ENCODE data around the gene CRIM1.
"Not testable (repeated sequence)": the region's sequence is repeated elsewhere in the genome, so short reads cannot be mapped to it uniquely, and the experiment has no call there.

Gene CRIM1

GRCh38 chr2:36355151-36355889 lies at the start of gene CRIM1:
CRIM1 (plus strand) TSS chr2:36355778; CDS start chr2:36356293, 515 bp downstream.
- peak; percentile 61 for ATAC-seq
- peak within 1 kb of the TSS; percentile 70 for H3K4me3 Mint-ChIP-seq
- no peak within 1 kb of the TSS for H3K27ac Mint-ChIP-seq
- peaks cover 33% of the 10 kb centered on the region for H3K4me1 Mint-ChIP-seq
- H3K27me3 Mint-ChIP-seq, result peaks cover 42% of the 10 kb centered on the region
- peaks cover 4% of the 10 kb centered on the region for H3K9me3 Mint-ChIP-seq
- no peaks in the 10 kb centered on the region for H3K36me3 Mint-ChIP-seq

- H3K9me3 Mint-ChIP-seq, result no peaks in the 10 kb centered on the region
- ATAC-seq, result no peak
Observed at GRCh38 chr2:36307441-36307840, 48.1 kb upstream of the CRIM1 start.

GRCh38 chr2:36310444-36310843 lies 45.1 kb upstream of the CRIM1 start:
- H3K27ac Mint-ChIP-seq, H3K4me3 Mint-ChIP-seq, H3K27me3 Mint-ChIP-seq: not testable (repeated sequence)

More at GRCh38 chr2:36307441-36307840, 48.1 kb upstream of the CRIM1 start:
- H3K36me3 Mint-ChIP-seq, result no peaks in the 10 kb centered on the region
- H3K27me3 Mint-ChIP-seq, result no peaks in the 10 kb centered on the region
- H3K4me1 Mint-ChIP-seq, result no peaks in the 10 kb centered on the region
- H3K4me3 Mint-ChIP-seq, result no peak overlapping the region
- no peak overlapping the region for H3K27ac Mint-ChIP-seq

GRCh38 chr2:36318547-36318946 lies 37.0 kb upstream of the CRIM1 start:
- no peaks in the 10 kb centered on the region for H3K4me1 Mint-ChIP-seq
- H3K27ac Mint-ChIP-seq, result no peak overlapping the region
- peaks cover 5% of the 10 kb centered on the region for H3K9me3 Mint-ChIP-seq
- H3K36me3 Mint-ChIP-seq, result no peaks in the 10 kb centered on the region
- H3K27me3 Mint-ChIP-seq, result peaks cover 18% of the 10 kb centered on the region
- no peak overlapping the region for H3K4me3 Mint-ChIP-seq
- ATAC-seq, result no peak

More at GRCh38 chr2:36310444-36310843, 45.1 kb upstream of the CRIM1 start:
- H3K4me1 Mint-ChIP-seq, H3K9me3 Mint-ChIP-seq, H3K36me3 Mint-ChIP-seq, ATAC-seq: not testable (repeated sequence)

GRCh38 chr2:36322108-36322507 lies 33.5 kb upstream of the CRIM1 start:
- Mint-ChIP-seq H3K9me3 (no peaks in the 10 kb centered on the region), H3K4me3 (no peak overlapping the region), H3K27ac (no peak overlapping the region), H3K4me1 (no peaks in the 10 kb centered on the region), H3K27me3 (peaks cover 18% of the 10 kb centered on the region), H3K36me3 (no peaks in the 10 kb centered on the region)
- ATAC-seq, result no peak

GRCh38 chr2:36326286-36326685 lies 29.3 kb upstream of the CRIM1 start:
- peaks cover 18% of the 10 kb centered on the region for H3K27me3 Mint-ChIP-seq
- no peaks in the 10 kb centered on the region for H3K9me3 Mint-ChIP-seq
- no peak overlapping the region for H3K4me3 Mint-ChIP-seq
- H3K4me1 Mint-ChIP-seq, result no peaks in the 10 kb centered on the region
- ATAC-seq, result no peak
- no peaks in the 10 kb centered on the region for H3K36me3 Mint-ChIP-seq
- H3K27ac Mint-ChIP-seq, result no peak overlapping the region

GRCh38 chr2:36329251-36329650 lies 26.3 kb upstream of the CRIM1 start:
- H3K9me3 Mint-ChIP-seq, result no peaks in the 10 kb centered on the region
- ATAC-seq, result no peak
- H3K27me3 Mint-ChIP-seq, result no peaks in the 10 kb centered on the region
- no peaks in the 10 kb centered on the region for H3K36me3 Mint-ChIP-seq
- H3K4me3 Mint-ChIP-seq, result no peak overlapping the region
- no peaks in the 10 kb centered on the region for H3K4me1 Mint-ChIP-seq
- H3K27ac Mint-ChIP-seq, result no peak overlapping the region

- Mint-ChIP-seq H3K36me3 (no peaks in the 10 kb centered on the region), H3K27ac (no peak overlapping the region), H3K27me3 (no peaks in the 10 kb centered on the region), H3K9me3 (no peaks in the 10 kb centered on the region), H3K4me1 (no peaks in the 10 kb centered on the region), H3K4me3 (no peak overlapping the region)
- no peak for ATAC-seq
Observed at GRCh38 chr2:36329746-36330472, 25.7 kb upstream of the CRIM1 start.

GRCh38 chr2:36330473-36331395 lies 24.8 kb upstream of the CRIM1 start:
- Mint-ChIP-seq H3K36me3 (no peaks in the 10 kb centered on the region), H3K27me3 (no peaks in the 10 kb centered on the region), H3K9me3 (no peaks in the 10 kb centered on the region), H3K4me1 (no peaks in the 10 kb centered on the region), H3K27ac (no peak overlapping the region), H3K4me3 (no peak overlapping the region)
- ATAC-seq, result peak; percentile 6

GRCh38 chr2:36333350-36334012 lies 22.1 kb upstream of the CRIM1 start:
- Mint-ChIP-seq H3K27me3 (no peaks in the 10 kb centered on the region), H3K9me3 (no peaks in the 10 kb centered on the region), H3K36me3 (no peaks in the 10 kb centered on the region), H3K4me3 (no peak overlapping the region), H3K4me1 (no peaks in the 10 kb centered on the region), H3K27ac (no peak overlapping the region)
- ATAC-seq, result no peak

- Mint-ChIP-seq H3K4me3 (no peak overlapping the region), H3K27me3 (no peaks in the 10 kb centered on the region), H3K9me3 (no peaks in the 10 kb centered on the region), H3K27ac (no peak overlapping the region), H3K4me1 (no peaks in the 10 kb centered on the region), H3K36me3 (no peaks in the 10 kb centered on the region)
- ATAC-seq, result no peak
Observed at GRCh38 chr2:36335597-36335996, 20.0 kb upstream of the CRIM1 start.

- Mint-ChIP-seq H3K27ac (no peak overlapping the region), H3K36me3 (no peaks in the 10 kb centered on the region), H3K27me3 (no peaks in the 10 kb centered on the region), H3K9me3 (no peaks in the 10 kb centered on the region), H3K4me3 (no peak overlapping the region), H3K4me1 (no peaks in the 10 kb centered on the region)
- no peak for ATAC-seq
Observed at GRCh38 chr2:36336321-36336720, 19.3 kb upstream of the CRIM1 start.

GRCh38 chr2:36337354-36337753 lies 18.2 kb upstream of the CRIM1 start:
- Mint-ChIP-seq H3K27me3 (no peaks in the 10 kb centered on the region), H3K4me3 (no peak overlapping the region), H3K27ac (no peak overlapping the region), H3K36me3 (no peaks in the 10 kb centered on the region), H3K4me1 (no peaks in the 10 kb centered on the region), H3K9me3 (no peaks in the 10 kb centered on the region)
- ATAC-seq, result no peak

GRCh38 chr2:36338124-36338826 lies 17.3 kb upstream of the CRIM1 start:
- no peaks in the 10 kb centered on the region for H3K9me3 Mint-ChIP-seq

More at GRCh38 chr2:36338124-36338826, 17.3 kb upstream of the CRIM1 start:
- no peak overlapping the region for H3K27ac Mint-ChIP-seq
- no peak overlapping the region for H3K4me3 Mint-ChIP-seq
- no peaks in the 10 kb centered on the region for H3K4me1 Mint-ChIP-seq
- H3K27me3 Mint-ChIP-seq, result peaks cover under 1% of the 10 kb centered on the region
- ATAC-seq, result no peak
- H3K36me3 Mint-ChIP-seq, result no peaks in the 10 kb centered on the region
